T-helper 1 cell treated with Interleukin-12 subunit alpha and Interleukin-12 subunit beta and Interleukin-4 antibody, amounts not matched to agents 30 μg/mL and 1 μg/mL, for 36 hours (primary cell): Measurements from ENCODE around the gene MAGEA12.
"Not testable (repeated sequence)": the region's sequence is repeated elsewhere in the genome, so short reads cannot be mapped to it uniquely, and the experiment has no call there.

ENCODE experiments used
- H3K27ac Mint-ChIP-seq: one replicate; pipeline ENCODE4 v1.8.0; 2021; ENCODE audit warnings: mild to moderate bottlenecking, mixed read lengths
- H3K27me3 Mint-ChIP-seq: one replicate; pipeline ENCODE4 v1.8.0; 2021; ENCODE audit warnings: low read depth, mixed read lengths
- H3K36me3 Mint-ChIP-seq: one replicate; pipeline ENCODE4 v1.8.0; 2021; ENCODE audit warnings: low read depth, mixed read lengths
- H3K4me1 Mint-ChIP-seq: one replicate; pipeline ENCODE4 v1.8.0; 2021; ENCODE audit warnings: low read depth, mixed read lengths
- H3K4me3 Mint-ChIP-seq: one replicate; pipeline ENCODE4 v1.8.0; 2021; ENCODE audit warnings: mild to moderate bottlenecking, moderate library complexity, mixed read lengths
- H3K9me3 Mint-ChIP-seq: one replicate; pipeline ENCODE4 v1.8.0; 2021; ENCODE audit warnings: mixed read lengths

MAGEA12 gene

GRCh38 chrX:152753686-152754650 is 20.4 kb downstream of the MAGEA12 start, which contains the start of gene MAGEA2:
MAGEA2 (minus strand) TSS chrX:152753842; CDS start chrX:152751363, 2,479 bp downstream.
- not testable (repeated sequence) for H3K4me1 Mint-ChIP-seq, H3K27ac Mint-ChIP-seq

GRCh38 chrX:152754871-152755270 is 21.3 kb downstream of the MAGEA12 start:
- H3K9me3 Mint-ChIP-seq, H3K27me3 Mint-ChIP-seq, H3K36me3 Mint-ChIP-seq, H3K4me3 Mint-ChIP-seq, H3K27ac Mint-ChIP-seq, H3K4me1 Mint-ChIP-seq: not testable (repeated sequence)

More at GRCh38 chrX:152753686-152754650, 20.4 kb downstream of the MAGEA12 start, which contains the start of gene MAGEA2:
- H3K27me3 Mint-ChIP-seq, H3K4me3 Mint-ChIP-seq, H3K36me3 Mint-ChIP-seq, H3K9me3 Mint-ChIP-seq: not testable (repeated sequence)

- not testable (repeated sequence) for H3K36me3 Mint-ChIP-seq, H3K27me3 Mint-ChIP-seq, H3K27ac Mint-ChIP-seq, H3K4me3 Mint-ChIP-seq, H3K9me3 Mint-ChIP-seq, H3K4me1 Mint-ChIP-seq
Observed at GRCh38 chrX:152758918-152759317, 25.4 kb downstream of the MAGEA12 start, which contains the start of gene CSAG3. CSAG3 (plus strand) TSS chrX:152759218.

GRCh38 chrX:152759544-152759943 is 26.0 kb downstream of the MAGEA12 start:
- H3K4me1 Mint-ChIP-seq, H3K4me3 Mint-ChIP-seq, H3K27ac Mint-ChIP-seq, H3K27me3 Mint-ChIP-seq, H3K9me3 Mint-ChIP-seq, H3K36me3 Mint-ChIP-seq: not testable (repeated sequence)

- H3K4me3 Mint-ChIP-seq, H3K27me3 Mint-ChIP-seq, H3K36me3 Mint-ChIP-seq, H3K9me3 Mint-ChIP-seq, H3K4me1 Mint-ChIP-seq, H3K27ac Mint-ChIP-seq: not testable (repeated sequence)
Observed at GRCh38 chrX:152761582-152761981, 28.0 kb downstream of the MAGEA12 start.

GRCh38 chrX:152766562-152766961 is 33.0 kb downstream of the MAGEA12 start:
- not testable (repeated sequence) for H3K4me1 Mint-ChIP-seq, H3K27me3 Mint-ChIP-seq, H3K27ac Mint-ChIP-seq, H3K9me3 Mint-ChIP-seq, H3K4me3 Mint-ChIP-seq, H3K36me3 Mint-ChIP-seq

GRCh38 chrX:152769549-152770289 is 36.2 kb downstream of the MAGEA12 start, which contains the start of gene MAGEA6:
MAGEA6 (minus strand) TSS chrX:152769689; CDS start chrX:152767650, 2,039 bp downstream.
- H3K27ac Mint-ChIP-seq, H3K4me1 Mint-ChIP-seq, H3K36me3 Mint-ChIP-seq, H3K4me3 Mint-ChIP-seq, H3K9me3 Mint-ChIP-seq, H3K27me3 Mint-ChIP-seq: not testable (repeated sequence)

GRCh38 chrX:152787062-152787461 is 53.5 kb downstream of the MAGEA12 start:
- not testable (repeated sequence) for H3K4me3 Mint-ChIP-seq, H3K27me3 Mint-ChIP-seq, H3K9me3 Mint-ChIP-seq, H3K4me1 Mint-ChIP-seq, H3K27ac Mint-ChIP-seq, H3K36me3 Mint-ChIP-seq
